Anterior cingulate cortex (tissue), 58 donors: ENCODE data around the gene DLG2.

Experiments
- DNase-seq, 58 donors: peaks; one replicate each; lab custom pipeline; 2025; lab: John Stamatoyannopoulos, UW

The DLG2 gene

DNA sequence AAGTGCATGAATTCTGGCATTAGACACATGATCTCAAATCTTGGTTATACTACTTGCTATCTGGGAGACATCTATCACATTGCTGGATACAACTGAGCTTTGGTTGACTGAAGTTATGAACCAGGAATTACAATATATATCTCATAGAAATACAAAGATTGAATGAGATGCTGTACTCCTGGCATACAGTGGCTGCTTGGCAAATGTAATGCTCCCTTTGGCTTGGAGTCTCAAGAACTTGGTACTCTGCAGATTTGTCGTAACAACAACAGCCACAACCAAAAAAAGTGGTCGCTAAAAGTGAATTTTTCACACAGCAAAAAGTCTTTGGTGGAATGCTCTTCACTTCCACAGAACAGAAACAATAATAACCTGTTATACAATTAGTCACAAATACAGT, 1082.6 kb downstream of the DLG2 start:
- no peak for DNase-seq

GRCh38 chr11:84543367-84544159, 1083.6 kb downstream of the DLG2 start:
- DNase-seq: peak in 3 of 58 donors; percentile 19 to 34 (median 22)

DNA sequence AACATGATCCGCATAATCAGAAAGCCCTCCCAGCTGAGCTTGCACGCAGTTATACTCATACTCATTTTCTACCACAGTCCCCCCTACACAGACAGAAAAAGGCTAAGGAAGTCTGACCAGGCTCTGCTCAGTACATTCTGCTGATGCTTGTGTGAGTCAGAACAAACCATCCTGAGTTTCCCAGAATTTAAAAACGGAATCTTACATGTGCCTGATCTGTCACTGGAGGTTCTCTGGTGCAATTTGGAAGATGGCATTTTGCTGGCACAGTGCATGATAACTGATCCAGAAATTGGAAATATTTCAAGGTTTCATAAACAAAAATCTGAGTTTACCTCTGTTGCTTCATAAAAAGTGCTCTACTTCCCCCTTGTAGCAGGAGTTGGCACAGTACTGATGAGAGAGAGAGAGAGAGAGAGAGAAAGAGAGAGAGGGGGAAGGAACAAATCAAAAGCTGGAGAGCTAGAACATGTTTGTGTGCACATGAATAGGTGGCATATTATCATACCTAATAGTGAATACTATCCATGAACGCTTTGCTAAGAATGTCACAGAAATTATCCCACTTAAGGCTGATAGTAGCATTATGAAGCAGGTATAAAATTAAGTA, 1085.3 kb downstream of the DLG2 start:
- peak in 4 of 58 donors; percentile 30 to 42 (median 40) for DNase-seq

DNA sequence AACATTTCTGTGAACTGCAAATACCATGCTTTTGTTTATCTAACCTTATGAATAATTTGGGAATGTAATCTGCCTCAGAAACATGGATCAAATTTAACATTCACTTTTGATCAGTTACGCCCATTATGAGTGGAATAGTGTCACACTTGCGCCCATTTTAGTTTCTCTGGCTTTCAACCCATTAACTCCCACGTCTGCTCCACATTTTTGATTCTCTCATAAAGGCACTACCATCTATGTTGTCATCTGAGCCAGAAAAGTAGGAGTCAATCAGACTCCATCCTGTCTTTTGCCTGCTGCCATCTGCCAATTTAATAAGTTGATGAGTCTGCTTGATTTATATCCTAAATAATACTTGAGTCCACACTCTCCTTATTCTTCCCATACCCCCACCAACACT, 1090.7 kb downstream of the DLG2 start:
- DNase-seq: no peak

DNA sequence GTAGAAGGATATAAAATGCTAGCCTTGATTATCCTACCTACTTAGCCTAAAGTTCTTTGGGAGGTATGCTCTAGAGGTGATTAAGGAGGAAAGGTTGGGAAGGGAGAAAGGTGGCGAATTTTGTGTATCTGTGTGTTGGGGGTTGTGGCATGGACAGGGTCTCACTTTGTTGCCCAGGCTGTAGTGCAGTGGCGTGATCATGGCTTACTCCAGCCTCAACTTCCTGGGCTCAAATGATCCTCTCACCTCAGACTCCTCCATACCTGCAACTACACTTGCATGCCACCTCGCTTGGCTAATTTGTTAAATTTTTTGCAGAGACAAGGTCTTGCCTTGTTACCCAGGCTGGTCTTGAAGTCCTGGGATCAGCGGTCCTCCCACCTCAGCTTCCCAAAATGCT, 1094.8 kb downstream of the DLG2 start:
- no peak for DNase-seq

- DNase-seq: no peak
These were observed 1100.9 kb downstream of the DLG2 start for GRCh38 chr11:84526250-84526649.

DNA sequence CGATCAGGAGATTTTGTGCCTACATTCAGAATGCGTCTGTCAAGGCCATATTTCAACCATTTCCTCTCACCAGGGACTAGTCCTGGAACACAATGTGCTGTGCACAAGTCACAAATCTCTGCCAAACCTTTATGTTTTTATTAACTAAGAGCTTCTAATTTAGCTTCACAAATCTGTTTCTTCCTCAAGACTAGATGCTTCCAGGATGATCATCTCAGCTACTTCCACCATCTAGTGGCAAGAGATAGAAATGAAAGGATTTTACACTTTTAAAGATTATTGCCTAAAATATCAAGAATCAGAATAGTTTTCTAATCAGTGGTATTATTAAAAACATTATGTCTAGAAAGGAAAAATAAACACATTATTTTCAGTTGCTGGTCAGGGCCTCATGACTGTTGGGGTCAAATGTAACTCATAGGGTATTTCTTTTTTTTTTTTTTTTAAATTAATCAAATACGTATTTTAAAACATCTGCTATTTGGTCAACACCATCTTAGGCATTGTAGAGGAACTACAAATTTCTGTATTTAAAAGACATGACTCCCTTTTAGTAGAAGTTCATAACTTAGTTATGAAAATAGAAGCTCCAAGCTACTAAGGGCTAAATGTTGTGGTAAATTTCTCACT, 1102.6 kb downstream of the DLG2 start:
- DNase-seq: peak in 2 of 58 donors; percentile 22 to 44

DNA sequence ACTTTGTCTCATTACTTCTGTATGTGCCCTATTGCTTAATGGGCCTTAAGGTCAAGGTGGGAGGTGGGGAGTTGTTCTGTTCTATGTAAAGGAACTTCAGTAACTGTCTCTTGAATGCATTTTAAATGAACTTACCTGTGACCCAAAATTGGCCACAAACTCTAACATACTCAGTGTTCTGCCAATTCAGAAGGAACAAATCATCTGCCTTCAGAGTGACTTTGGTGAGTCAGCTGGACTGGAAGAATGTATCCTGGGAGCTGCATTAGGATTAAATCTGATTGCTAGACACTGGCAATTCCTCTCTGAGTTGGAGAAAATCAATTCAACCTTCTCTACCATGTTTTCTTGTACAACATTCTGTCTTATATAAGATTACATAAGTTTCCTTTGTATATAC, 1104.8 kb downstream of the DLG2 start:
- no peak for DNase-seq

DNA sequence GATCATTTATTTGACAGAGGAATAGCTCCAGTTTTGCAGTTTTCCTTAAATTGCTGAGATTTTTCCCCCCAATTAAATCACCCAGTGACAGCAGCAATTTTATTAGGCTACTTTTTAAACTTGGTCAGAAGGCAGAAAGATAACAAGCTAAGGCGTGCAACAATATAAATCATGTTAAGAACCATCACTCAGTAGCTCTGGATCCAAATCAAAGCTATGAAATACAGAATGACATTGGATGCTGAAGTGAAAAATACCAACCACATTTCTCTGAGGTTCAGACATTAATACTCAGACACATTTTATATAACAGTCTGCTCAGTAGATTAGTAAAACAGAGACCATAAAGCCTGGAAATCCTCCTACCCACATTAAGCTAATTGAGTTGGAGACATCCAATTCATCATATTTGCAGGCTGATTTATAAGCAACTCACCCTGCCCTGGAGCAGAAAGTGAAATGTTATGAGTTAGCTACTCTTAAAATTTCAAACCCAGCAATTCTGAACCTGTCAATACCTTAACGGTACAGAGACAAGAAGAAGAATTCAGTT, 1108.4 kb downstream of the DLG2 start:
- DNase-seq: no peak

- no peak for DNase-seq
These were observed 1112.7 kb downstream of the DLG2 start for GRCh38 chr11:84514436-84514835.

DNA sequence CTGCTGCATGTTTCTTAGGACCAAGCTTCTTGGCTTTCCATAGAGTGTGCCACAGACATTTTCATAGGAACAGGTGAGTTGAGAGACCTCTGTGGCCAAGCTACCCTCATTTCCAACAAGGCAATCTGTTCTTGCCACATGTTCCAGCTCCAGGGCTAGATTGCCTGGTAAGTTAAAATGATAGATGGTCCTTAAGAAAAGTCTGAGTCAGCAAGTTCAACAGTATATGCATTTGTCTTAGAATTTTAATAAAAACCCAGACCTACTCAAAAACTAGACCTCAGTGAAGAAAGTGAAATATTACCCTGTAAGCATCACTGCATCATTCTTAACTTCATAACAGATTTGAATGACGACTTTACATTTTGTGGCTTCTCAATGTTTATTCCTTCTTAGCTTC, 1123.6 kb downstream of the DLG2 start:
- DNase-seq: no peak

DNA sequence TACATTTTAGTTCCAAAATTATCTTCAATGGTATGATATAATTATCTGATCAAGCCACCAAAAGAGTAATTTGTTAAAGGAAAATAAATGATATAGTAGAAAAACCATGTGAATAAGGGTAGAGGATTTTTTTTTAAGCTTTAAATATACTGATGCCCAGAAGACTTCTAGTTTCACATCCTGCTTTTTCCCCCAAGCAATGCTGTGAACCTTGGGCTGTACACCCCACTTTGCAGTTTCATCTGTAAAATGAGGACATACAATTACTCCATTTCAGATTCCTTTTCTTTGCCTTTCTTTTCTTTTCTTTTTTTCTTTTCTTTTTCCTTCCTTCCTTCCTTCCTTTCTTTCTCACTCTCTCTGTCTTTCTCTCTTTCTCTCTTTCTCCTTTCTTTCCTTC, 1125.4 kb downstream of the DLG2 start:
- no peak for DNase-seq

- peak in 9 of 58 donors; percentile 1 to 41 (median 7) for DNase-seq
These were observed 1129.1 kb downstream of the DLG2 start for GRCh38 chr11:84497981-84498411.

DNA sequence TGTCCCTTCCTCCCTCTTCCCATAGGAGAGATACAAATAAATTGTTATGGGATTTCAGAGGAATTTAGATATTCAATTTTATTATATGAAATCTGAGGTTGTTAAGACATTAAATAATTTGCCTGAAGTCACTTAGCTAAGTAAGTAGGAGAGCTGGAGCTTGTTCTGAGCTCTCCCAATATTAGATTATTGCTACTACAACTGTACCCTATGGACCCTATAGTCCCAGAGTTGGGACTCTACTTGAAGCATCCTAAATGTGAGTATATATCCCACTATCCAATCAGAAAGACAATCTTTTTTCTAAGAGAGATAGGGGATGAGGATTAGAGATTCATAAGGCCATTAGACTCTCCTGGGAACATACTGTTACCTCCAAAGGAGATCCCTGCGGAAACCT, 1130.0 kb downstream of the DLG2 start:
- no peak for DNase-seq

DNA sequence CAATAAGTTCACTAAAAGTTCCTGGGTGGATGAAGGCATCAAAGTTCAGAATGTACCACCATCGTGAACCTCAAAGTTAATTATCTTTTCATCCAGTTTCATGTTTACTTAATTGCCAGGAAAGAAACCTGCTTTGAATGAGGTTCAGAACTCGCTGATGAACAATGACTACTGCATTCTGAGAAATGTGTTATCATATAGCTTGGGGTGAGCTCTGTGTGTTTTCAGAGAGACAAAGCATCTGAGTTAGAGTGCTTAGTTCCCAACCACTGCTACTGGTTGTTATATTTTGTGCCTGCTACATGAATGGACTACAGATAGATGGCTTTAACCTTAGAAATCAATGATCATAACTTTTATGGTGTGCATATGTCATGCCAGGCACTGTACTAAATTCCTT, 1131.0 kb downstream of the DLG2 start:
- no peak for DNase-seq

DNA sequence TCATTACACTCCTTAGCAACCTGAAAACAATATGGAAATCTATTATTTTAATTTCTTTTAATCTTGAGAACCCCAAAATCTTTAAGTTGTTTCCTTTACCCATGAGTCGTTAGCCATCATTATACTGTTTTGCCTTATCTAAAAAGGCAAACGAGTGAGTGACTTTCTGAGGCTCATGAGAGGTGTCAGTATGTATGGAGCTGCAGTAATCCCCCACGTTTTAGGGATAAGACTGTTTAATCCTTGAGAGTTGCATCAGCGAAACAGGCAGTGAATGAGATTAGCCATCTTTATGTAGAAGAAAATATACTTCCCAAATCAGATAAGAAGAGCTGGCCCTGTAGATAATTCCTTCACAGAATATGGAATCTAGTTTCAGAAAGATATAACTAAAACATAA, 1147.0 kb downstream of the DLG2 start:
- DNase-seq: no peak

GRCh38 chr11:84476581-84476980, 1150.6 kb downstream of the DLG2 start:
- no peak for DNase-seq

- no peak for DNase-seq
These were observed 1155.6 kb downstream of the DLG2 start for GRCh38 chr11:84471501-84471900.

DNA sequence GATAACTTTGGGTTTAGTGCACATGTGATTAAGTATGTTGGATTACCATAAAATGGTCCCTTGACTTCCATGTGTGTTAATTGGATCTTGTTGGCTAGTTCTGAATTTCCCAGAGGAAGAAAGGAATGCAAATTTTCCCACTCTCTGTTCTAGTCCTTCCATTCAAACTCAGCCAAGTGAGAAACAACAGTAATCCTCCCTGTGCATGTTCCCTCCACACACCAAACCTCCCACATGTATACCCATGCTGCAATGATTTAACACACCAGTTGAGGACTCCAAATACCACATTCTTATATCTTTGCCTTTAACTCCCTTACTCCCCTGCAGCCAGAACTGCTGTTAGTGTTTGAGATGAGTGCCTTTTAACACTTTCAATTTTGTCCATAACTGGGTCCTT, 1158.9 kb downstream of the DLG2 start:
- no peak for DNase-seq

GRCh38 chr11:84465040-84465439, 1162.1 kb downstream of the DLG2 start:
- peak in 12 of 58 donors; percentile 0 to 18 (median 2) for DNase-seq

DNA sequence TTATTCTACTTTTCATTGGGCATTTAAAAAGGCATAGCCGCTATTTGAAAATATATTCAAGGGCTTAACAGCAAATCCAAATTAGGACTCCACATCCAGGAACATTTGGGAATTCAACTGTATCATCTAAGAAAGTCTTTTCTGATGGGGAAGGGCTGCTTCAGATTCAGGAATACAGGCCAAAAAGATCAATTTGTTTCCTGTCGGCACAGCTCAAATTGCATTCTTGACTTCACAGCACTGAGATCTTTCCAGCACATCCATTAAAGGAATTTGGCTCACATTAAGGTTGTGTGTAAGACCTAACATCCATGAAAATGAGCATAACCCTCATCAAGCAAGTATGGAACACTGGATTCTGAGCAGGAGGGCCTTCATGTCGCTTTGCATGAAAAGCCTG, 1171.5 kb downstream of the DLG2 start:
- no peak for DNase-seq
